NCI-H2171 treated with DMSO at 0.1 percent for 48 hours (cell line): ENCODE results near the gene TNS1.

Experiments
- DNase-seq: peaks from one replicate; lab custom pipeline; 2025; lab: John Stamatoyannopoulos, UW

The TNS1 gene

DNA sequence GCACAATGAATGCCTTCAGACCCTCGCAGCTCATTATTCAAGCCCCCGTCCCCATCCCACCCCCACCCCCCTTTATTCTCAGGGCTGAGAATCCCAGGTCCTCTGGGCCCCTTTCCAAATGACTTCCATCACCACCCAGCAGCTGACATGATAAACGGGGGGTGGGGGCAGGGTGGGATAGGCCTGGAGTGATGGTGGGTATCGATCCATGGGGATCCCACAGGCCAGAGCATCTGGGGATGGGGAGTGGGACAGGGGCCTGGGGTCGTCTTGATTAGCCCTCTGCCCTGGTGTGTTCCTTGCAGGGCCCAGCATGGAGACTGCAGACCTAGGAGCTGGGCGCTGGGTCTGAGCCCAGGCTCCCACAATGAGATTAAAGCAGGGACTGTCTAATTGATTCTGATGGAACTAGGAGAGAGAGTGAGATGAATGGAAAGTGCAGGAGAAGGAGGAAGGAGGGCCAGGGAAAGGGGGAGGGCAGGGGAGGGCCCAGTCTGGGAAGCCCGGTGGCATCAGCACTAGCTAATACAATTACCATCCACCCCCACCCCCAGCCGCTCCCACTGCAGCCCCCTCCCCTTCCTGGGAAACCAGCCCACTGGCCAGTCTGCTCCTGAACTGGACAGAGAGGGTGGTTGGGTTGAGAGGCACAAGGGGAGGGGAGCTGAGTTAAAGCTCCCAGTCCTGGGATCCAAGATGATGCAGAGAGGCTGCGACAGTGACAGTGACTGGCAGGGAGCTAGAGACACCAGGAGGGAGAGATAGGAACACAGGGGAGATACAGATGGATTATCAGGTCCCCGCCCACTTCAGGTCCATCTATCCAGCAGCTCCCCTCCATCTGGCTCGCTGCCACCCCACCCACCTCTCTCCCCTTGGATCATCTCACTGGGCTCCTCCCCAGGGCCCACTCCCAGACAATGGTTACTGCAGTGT is 13.1 kb upstream of the TNS1 start:
- DNase-seq, result peak; percentile 33

DNA sequence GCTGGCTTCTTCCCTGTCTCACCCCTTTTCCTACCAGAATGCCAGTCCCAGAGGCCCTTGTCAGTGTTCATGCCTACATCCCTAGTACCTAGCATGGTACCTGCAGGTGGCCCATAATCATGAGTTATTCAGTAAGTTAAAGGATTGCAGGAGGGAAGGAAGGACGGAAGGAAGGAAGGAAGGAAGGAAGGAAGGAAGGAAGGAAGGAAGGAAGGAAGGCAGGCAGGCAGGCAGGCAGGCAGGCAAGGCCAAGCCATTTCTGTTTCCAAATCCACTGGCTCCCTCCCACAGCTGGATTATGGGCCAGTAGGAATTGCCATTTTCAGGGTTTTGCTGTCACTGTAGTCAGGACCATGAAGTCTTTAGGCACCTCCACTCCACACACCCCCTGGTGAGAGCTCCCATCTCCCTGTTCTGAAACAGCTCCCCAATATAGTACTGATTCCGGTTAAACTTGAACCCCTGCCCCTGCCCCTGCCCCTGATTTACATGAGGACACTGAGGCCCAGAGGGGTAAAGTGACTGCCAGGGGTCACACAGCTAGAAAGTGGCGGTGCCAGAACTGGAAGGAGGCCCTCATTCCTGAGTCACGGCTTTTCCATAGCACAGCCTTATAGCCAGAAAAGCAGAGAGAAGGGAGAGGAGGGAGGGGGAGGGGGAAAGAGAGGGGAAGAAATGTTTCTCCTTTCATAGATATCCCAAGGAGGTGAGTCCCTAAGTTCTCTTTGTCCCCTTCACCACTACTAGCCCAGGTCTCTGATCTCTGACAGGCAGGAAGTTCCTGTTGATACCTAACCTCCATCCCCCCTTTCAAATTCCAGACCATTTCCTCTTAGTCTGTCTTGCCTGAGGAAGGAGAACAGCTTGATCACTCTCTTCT is 12.2 kb upstream of the TNS1 start:
- DNase-seq, result no peak

DNA sequence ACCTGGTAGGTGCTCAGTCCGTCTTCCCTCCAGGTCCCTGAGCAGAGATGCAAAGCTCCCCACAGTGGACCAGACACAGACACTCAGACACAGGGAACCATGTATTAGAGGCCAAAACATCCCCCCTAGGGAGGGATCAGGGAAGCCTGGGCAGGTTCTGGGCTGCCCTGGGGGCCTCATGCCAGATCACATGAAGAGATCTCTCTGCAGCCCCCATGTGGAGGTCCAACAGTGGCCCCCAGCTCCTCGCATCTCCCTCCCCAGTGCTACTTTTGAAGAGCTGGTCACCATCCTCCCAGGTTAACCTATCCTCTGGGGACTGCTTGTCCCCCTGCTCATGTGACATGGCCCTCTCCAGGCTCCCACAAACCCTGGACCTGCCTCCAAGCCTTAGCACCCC is 10.5 kb upstream of the TNS1 start:
- DNase-seq, result no peak

GRCh38 chr2:218012284-218012683 is 9.5 kb upstream of the TNS1 start:
- DNase-seq, result no peak

DNA sequence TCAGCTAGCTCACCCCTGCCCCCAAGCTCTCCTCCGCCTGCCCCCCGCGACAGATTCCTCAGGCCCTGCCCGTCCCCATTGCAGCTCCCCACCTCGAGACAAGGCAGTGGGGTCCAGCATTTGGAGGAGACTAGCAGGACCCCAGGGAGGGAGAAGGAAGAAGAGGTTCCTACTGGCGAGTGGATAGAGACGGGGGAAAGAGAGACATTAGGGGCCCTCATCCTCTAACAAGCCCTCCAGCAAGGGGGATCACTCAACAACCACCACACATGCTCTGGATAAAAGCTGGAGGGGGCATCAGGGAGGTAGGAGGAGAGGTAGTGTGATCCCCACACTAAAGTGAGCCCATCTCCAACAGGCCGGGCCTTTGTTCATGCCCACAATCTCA is 8.9 kb upstream of the TNS1 start:
- no peak for DNase-seq

DNA sequence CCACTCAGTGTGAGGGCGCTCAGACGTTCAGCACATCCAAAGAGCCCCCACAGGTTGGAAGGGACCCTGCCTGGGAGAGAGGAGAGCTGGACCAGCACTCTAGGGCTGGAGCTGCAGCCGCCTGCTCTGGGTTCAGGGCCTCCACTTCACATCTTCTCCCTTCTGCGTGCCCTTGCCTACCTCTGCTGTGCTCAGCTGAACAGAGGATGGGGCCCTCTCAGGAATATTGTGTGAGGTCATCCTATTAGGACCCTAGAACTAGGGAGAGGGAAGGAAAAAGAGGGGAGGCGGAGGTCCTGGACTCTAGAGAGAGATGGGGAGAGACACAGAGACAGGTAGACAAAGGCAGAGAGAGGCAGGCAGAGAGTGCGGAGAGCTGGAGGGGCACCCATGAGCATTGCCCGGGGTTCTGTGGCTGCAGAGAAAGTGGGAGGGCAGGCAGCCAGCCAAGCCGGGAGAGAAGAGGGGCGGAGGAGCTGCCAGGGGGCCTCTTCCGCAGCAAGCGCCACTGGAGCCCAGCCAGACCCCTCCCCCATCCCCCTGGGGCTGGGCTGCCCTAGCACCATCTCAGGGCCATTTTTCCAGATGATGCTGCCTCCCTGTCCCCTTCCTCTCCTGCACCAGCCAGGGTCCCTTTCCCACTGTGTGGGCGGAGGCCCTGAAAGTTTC is 8.3 kb upstream of the TNS1 start:
- DNase-seq, result peak; percentile 61

- DNase-seq, result peak; percentile 51
Observed at GRCh38 chr2:218010140-218010983, 7.6 kb upstream of the TNS1 start.

DNA sequence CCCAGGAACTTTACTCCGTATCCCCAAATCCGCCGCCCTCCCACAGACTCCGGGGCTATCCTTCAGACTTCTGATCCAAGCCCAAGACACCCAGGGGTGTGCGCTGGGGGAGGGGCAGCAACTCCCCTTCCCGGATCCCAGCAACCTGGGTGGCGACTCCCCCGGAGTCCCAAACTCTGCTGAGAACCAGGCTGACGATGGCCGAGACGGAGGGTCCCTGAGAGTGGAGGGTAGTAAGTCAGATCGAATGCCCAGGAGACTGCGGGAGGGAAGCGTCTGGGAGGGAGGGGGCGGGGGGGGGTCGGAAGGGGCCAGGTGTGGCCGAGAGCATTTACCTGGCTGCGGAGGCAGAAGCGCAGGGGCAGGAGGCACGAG is 7.0 kb upstream of the TNS1 start:
- no peak for DNase-seq

DNA sequence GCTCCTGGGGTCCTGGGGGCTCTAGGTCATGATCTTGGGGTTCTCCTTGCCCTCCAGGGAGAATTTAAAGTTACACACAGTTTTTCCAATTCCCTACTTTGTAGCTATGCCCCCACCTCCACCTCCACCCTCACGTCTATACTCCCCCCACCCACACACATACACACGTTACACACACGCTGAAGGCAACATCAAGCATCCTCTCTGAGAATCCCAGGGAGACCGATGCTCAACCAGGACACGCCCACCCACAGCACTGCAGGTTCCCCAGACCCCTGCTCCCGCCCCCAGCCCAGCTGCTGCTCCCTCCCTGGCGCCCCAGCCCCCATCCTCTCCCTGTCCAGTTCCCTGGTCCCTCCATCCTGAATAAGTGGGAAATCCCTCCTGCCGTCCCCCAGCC is 6.4 kb upstream of the TNS1 start:
- DNase-seq, result no peak

DNA sequence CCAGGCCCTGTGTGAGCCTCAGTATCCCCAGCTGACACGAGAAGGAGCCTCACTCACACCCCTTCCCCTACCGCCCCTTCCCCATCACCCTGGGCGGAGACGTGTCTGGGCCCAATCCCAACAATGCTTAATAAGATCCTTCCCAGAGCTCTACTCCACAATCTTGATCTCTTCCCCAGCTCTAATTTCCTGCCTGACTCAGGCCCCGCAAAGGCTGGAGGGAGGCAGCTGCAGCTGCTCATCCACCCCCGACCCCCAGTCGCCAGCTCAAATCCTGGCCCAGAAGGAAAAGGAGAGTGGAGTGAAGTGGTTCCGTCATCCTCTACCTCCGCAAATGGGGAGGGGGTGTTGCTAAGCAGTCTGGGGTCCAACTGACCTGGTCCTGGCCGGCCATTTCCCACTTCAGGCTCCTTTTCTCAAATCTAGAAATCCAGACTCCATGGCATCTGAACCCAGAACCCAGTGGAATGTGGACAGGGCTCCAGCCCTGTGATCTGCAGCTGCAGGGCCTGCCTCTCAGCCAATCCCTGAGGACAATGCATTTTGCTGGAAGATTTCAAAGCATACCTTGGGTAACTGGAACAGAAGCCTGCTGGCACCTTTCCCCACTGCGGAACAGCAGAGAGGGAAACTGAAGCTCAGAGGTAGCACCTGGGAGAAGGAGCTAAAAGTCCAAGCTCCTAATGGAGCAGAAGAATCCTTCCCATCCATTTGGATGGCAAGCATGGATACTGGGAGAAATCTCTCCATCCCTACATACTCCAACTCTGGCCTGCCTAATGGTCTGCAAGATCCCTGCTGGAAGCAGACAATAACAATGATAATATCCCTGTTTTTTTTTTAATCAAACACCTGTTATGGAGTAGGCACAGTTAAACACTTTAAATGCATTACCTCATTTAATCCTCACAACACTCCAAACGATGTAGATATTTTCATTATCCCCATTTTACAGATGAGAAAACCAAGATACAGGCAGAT is 5.6 kb upstream of the TNS1 start:
- DNase-seq, result no peak

DNA sequence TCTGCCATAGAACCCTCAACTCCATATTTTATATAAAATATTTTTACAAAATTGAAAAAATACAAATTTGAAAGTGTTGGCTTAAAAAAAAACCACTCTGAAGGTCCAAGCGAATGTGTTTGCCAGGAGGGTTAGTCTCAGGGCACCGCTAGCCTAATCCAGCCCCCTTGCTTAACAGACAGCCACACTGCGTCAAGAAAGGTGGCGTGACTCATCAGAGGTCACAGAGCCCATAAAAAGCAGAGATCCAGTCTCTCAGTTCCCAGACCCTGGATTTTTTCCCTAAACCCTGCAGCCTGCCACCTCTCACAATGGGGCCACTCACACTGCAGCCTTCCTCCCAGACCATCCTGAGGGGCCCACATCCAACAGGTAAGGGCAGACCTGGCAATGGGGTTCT is 3.9 kb upstream of the TNS1 start:
- DNase-seq, result no peak

GRCh38 chr2:218005486-218005885 is 2.7 kb upstream of the TNS1 start:
- DNase-seq, result no peak

DNA sequence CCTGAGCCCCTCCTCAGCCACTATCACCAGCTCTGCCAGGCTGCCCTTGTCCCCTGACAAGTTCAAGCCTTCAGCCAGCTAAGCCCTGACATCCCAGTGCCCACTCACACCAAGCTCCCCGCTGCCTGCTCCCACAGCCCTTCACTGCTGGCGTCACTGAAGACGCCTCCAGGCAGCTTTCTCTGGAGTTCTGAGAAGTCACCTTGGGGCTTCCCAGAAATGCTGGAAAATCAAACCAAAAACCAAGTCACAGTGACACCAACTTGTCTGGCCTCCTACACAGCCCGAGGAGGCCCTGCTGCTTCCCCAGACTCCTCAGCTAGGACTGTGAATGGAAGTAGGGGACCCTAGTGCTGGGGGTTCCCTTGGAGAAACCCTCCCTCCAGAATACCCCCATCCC is 2.2 kb upstream of the TNS1 start:
- DNase-seq, result no peak

- DNase-seq, result no peak
Observed at GRCh38 chr2:218003981-218004419, 1.2 kb upstream of the TNS1 start.

DNA sequence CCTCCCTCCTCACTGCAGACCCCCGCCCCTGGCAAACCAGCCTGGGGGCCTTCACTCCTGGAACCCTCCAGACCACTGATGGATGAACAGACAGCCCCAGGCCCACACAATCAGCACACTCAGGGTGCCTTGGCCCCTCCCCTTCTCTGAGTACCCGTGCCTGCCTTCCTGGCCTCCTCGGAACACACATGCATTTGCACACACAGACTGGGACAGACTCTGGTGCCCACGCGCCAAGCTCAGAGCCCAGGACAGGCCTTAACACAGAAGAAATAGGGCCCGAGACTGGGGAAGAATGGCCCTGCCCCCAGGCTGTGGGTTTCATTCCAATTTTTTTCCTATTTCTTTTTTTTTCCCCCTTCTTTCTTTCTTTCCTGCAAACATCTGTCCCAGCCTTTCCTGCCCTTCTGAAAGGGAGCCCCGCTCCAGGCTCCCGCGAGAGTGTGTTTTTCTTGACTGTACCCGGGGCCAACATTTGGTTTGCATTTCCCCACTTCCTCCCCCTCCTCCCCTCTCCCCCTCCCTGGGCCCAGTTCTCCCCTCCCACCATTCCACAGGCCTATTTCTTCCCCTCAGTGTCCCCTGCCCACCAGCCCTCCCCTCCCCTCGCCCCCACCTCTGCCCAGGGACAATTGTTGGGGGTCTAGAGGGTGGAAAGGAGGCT is 618 bp upstream of the TNS1 start:
- peak; percentile 61 for DNase-seq

- DNase-seq, result no peak
Observed at GRCh38 chr2:218002143-218002844, 501 bp downstream of the TNS1 start.

DNA sequence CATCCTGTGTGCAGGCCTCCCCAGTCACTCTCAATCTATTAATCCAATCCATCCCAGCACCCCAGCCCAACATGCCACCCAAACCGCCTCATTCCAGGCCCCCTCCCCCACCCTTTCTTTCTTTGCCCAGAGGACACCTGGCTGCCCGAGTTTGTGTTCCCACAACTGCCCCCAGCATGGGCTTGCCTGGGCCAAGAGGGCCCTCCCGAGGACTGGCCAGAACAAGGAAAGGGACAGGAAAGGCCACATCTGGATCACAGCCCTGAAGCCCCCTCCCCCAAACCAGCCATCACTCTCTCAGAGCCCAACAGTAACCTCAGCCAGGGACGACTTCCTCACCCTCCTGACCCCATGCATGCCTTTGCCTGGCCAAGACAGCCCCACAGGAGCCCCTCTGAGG is 1.2 kb downstream of the TNS1 start:
- no peak for DNase-seq

GRCh38 chr2:218000136-218000535 is 2.7 kb downstream of the TNS1 start:
- no peak for DNase-seq

GRCh38 chr2:217999595-217999959 is 3.2 kb downstream of the TNS1 start:
- DNase-seq, result no peak
